HG03565 (cell line): Measurements from ENCODE around the gene MVD.

Experiments used
- ATAC-seq: cut with Tn5 transposase; IDR thresholded peaks from one replicate; pipeline ENCODE4 v1.9.1; 2021; ENCODE audit warnings: mild to moderate bottlenecking, moderate library complexity; ENCODE audit not compliant: unreplicated experiment

MVD gene

DNA sequence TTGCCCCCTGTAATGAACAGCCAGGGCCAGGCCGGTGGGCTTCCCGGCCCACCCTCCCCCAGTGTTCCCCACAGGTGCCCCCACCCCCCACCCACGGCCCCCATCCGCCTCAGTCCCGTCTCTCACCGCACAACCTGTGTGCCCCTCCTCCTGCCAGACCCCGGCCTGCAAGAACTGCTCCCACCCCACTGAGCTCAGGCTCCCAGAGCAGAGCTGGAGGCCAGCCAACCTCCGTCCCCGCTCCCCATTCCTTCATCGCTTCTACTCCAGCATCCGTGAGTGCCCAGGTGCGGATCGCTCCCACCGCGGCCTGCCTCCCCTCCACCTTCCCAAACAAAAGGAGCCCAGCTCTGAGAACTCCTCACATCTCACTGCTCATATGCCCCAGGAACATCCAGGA is 4.2 kb downstream of the MVD start:
- ATAC-seq: no peak

- ATAC-seq: no peak
These were observed 5.5 kb downstream of the MVD start for GRCh38 chr16:88657371-88657770.

GRCh38 chr16:88656291-88656980 is 6.5 kb downstream of the MVD start:
- ATAC-seq: no peak

DNA sequence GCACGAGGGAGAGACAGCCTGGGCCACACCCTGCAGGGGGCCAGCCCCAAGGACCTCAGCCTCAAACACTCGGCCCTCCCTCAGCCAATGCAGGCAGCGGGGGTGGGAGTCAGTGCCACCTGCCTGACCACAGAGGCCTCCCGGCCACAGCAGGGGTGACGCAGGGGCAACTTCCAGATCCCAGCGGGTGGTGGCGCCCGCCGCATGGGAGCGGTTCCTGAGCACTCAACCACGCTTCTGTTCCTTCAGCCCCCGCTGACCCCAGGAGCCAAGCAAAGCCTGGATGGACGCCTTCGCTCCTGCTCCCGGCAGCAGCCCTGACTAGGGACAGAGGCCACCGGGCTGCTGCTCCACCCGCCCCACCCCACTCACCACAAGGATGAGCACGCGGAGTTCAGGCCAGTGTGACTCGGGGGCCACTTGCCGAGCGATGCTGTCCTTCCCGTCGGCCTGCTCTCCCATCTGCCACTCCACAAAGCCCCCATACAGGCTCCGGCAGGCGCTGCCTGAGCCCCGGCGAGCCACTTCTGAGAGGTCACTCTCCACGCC is 7.1 kb downstream of the MVD start:
- no peak for ATAC-seq

- ATAC-seq: no peak
These were observed 7.7 kb downstream of the MVD start for GRCh38 chr16:88655053-88655732.

- no peak for ATAC-seq
These were observed 8.4 kb downstream of the MVD start for GRCh38 chr16:88654363-88655052.

DNA sequence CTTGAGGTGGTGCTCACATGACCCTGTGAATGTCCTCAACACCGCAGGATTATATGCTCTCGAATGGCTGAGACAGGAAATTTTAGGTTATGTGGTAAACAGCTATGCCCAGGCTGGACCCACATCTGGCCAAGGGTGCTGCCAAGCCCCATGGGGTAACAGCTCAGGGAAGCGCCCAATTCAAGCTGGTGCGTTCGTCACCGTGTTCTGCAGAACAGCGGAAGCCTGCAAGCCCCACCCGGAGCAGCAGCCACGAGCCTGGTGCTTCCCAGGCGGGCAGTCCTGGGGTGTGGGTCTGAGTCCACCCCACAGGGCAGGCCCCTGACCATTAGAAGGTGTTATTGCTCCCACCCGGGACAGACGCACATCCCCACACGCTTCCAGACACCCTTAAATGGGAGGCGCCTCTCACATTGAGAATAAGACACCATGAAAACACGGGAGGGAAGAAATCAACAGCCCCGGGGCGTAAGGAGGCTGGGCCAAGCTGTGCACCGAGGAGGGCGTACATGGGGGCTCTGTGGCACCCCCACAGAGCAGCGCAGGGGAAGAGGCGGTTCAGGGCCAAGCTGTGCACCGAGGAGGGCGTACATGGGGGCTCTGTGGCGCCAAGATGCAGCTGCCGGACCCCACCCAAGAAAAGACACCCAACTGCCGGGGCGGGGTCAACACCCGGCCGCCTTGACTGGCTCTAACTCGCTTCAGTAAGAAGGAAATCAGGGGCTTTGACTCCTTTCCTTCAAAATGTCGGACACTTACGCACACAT is 9.1 kb downstream of the MVD start:
- no peak for ATAC-seq

GRCh38 chr16:88653101-88653500 is 9.8 kb downstream of the MVD start:
- ATAC-seq: no peak

- ATAC-seq: no peak
These were observed 10.2 kb downstream of the MVD start for GRCh38 chr16:88652762-88653063.

DNA sequence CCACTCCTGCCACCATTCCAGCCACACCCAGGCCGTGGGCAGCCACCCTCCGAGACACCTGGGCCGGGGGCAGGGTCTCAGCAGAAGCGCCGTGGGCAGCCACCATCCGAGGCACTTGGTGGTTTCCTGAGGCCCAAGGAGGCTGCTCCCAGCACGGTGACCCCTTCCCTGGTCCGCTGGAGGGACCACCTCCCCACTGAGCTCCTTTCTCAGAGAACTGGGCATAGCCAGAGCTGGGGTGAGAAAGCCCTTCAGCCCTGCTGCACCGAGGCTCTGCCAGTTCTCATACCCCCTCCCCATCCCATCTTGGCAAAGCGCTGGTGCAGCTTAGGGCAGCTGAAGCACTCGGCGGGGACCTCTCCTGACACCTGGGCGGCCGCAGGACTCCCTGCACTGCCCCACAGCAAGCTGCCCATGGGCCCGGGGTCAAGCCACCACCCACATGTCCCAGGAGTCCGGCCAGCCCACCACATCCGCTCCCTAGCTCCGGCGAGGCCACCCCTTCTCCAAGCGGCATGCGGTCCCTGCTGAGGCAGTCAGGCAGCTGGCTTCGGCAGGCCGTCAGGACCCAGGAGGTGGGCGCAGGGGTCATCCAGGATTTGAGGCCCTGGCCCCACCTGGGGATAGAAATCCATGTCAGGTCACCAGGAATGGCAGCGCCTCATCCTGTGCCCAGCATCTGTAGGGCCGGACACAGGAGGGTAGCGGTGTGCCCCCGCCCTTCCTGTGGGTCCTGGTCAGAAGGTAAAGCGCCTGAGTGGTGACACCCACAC is 10.7 kb downstream of the MVD start:
- no peak for ATAC-seq

DNA sequence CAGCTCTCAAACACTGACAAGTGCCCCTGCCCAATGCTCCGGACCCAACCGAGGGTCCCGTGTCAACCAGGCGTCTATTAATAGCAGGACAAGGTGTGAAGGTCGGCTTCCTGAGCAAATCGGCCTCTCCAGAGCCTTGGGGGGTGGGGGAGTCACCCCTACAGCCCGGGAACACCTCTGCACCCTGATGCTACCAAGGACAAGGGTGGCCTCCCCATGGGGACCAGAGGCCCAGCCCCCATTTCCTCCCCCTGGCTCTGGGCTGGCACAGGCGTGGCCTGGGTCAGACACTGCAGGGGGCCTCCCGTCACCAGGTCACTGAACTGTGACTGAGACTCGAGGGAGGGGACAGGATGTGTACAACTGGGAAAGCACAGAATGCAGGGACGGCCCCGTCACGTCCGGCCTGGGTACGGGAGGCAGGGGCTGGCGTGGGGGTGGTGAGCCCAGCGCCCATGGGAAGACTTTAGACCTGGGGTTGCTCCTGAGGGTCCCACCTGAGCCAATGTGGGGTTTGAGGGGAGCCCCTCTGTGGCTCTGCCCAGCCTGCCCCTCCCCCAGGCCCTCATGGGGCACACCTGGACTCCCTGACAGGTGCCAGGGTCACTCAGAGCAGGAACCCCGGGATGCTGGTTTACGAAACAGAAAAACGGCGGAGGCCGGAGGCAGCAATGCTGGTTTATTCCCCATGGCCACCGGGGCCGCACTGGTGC is 11.5 kb downstream of the MVD start:
- peak; percentile 55 for ATAC-seq

GRCh38 chr16:88650749-88651275 is 12.1 kb downstream of the MVD start, which contains the start of gene CYBA:
TSS of gene CYBA (minus strand) at chr16:88651053. CDS start at chr16:88651013, 40 bp downstream.
- peak; percentile 42 for ATAC-seq

DNA sequence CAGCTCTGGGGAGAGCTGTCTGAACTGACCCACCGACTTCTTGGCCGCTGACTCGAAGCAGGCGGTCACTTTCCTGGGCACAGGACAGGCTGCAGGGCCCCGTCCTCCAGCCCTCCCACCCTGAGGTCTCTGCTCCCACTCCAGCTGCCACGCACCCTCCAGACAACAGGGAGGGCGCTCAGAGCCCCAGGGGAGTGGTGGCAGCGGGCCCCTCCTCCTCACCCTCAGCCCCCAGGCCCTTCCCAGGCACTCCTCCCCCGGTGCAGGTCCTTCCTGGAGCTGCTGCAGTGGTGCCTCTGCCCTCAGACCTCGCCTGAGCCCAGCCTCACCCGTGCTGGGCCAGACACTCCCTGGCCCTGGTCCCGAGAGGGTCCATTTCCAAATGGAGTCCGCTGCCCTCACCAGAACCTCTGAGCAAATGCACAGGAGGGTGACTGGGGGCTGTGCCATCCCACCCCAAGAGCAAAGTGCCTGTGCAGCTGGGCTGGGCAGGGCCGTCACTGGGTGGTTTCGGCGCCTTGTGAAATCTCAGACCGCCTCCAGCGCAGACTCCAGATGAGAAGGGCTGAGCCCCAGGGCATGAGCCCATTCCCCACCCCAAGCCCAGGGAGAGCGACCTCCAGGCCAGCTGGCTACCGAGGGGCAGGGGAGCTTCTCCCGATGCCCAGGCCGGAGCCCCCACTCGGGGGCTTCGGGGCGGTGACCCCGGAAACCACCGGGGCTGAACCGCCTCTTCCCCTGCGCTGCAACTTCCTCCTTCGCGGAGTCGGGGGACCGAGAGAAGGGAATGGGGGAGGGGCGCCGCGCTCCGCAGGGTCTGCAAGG is 12.8 kb downstream of the MVD start:
- peak; percentile 6 for ATAC-seq

DNA sequence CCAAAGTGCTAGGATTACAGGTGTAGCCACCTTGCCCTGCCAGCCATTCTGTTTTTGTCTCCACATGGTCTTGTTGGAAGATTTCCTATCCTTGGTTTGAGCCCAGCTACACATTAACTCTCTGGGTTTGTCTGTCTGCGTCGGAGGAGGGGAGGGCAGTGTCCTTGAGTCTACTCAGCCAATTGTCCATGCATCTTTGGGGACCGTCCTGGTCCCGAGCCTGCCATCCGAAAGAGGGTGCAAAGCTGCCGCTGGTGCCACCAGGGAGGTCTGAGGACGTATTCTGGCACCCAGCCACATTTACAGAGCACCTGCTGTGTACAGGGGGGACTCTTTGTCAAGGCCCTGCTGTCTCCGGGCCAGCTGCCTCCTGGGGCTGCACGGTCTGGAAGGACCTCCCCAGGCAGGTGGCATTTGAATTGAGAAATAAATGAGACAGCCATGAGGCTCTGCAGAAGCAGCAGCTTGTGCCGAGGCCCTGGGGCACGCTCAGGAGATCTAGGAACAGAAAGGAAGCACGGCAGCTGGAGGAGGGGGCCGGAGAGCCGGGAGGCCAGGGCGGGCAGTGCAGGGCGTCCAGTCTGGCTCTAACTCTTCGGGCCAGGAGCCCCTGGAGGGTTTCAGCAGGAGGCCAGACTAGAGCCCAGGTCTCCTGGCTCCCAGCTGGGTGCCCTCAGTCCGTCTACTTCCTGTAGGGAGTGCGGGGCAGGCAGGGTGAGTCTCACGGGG is 13.5 kb downstream of the MVD start:
- ATAC-seq: no peak

DNA sequence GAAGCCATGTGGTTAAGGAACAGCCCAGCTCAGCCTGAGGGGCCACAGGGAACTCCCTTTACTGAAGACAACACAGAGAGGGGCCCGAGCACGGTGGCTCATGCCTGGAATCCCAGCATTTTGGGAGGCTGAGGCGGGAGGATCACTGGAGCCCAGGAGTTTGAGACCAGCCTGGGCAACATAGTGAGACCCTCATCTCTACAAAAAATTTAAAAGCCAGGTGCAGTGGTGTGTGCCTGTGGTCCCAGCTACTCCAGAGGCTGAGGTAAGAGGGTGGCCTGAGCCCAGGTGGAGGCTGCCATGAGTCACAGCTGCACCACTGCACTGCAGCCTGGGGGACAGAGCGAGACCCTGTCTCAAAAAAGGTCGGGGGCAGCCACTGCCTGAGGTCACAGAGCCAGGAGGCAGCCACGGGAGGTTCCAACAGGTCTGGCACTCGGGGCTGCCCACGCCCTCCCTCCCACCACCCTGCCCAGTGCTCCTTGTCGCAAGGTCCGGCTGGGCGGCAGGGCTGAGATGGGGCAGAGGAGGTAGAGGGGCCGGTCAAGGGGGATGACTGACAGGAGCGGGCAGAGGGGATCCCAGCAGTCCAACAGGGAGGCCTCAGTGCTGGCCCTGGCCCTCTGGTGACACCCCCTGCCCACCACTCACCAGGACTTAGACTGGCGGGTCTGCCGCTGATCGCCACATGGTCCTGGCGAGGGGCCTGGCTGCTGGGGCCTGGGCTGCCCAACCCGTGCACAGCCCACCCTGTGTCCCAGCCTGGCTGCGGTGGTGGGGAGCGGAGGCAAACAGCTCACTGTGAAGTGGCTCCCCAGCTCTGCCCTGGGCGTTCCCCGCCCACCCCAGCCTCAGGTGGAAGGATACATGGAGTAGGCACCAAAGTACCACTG is 15.5 kb downstream of the MVD start:
- no peak for ATAC-seq

GRCh38 chr16:88646345-88647034 is 16.4 kb downstream of the MVD start:
- ATAC-seq: no peak
